Esophagus muscularis mucosa (tissue), 4 donors: ENCODE measurements around the gene PLEKHA5. TPM values are rescaled to one million over a fixed set of nuclear protein-coding genes. Genes with fewer than 3 reads are reported as not detected.

ENCODE experiments used
- DNase-seq: peaks from one replicate; pipeline ENCODE4 v3.0.0-alpha.2; 2017; ENCODE audit errors: extremely low spot score
- H3K27ac ChIP-seq, 4 donors: fragments of 200-600 bp; sonication (generic); replicated peaks in 1 of 4; 1 replicate in 3 of 4; 2 replicates in 1 of 4; pipeline ENCODE4 v1.5.1; 2016 to 2019; ENCODE audit warnings: mild to moderate bottlenecking in 1 of 4
- H3K27me3 ChIP-seq, 4 donors: fragments of 200-600 bp; sonication (generic); one replicate each; pipeline versions ENCODE4 v1.5.1 to v1.6.0; 2016 to 2019
- H3K36me3 ChIP-seq, 4 donors: fragments of 200-600 bp; sonication (generic); one replicate each; pipeline ENCODE4 v1.5.1; 2016 to 2019
- H3K4me1 ChIP-seq, 4 donors: fragments of 200-600 bp; sonication (generic); one replicate each; pipeline ENCODE4 v1.5.1; 2016 to 2019
- H3K4me3 ChIP-seq, 4 donors: fragments of 200-600 bp; sonication (generic); 1 replicate in 2 of 4; 2 replicates in 2 of 4; pipeline ENCODE4 v1.5.1; 2016 to 2019; ENCODE audit warnings: mild to moderate bottlenecking in 4 of 4, moderate library complexity in 1 of 4
- H3K9me3 ChIP-seq, 4 donors: fragments of 200-600 bp; sonication (generic); 1 replicate in 3 of 4; 2 replicates in 1 of 4; pipeline ENCODE4 v1.5.1; 2016 to 2019
- EP300 ChIP-seq: sonication (generic); formaldehyde crosslinking; IDR thresholded peaks from one replicate; pipeline ENCODE4 v1.6.1; 2017; ENCODE audit warnings: antibody characterized with exemption
- POLR2A ChIP-seq: fragments of 450-650 bp; IDR thresholded peaks from one replicate; pipeline ENCODE4 v1.6.1; 2017; ENCODE audit warnings: antibody characterized with exemption, moderate library complexity, mild to moderate bottlenecking, low read depth
- POLR2AphosphoS5 ChIP-seq, 2 donors: sonication (generic); formaldehyde crosslinking; IDR thresholded peaks; one replicate each; pipeline ENCODE4 v1.6.1; 2017; ENCODE audit warnings: antibody characterized with exemption in 2 of 2
- WGBS: methylation state at CpG from one replicate; pipeline ENCODE4 v1.1.5; 2018; 5-methylcytosine and 5-hydroxymethylcytosine counted together
- intact Hi-C: fragments of 100-400 bp; cut with DNase I; formaldehyde crosslinking; loops from one replicate; pipeline ENCODE4 v1.15.1; 2023
- total RNA-seq, 4 donors: library from RNA; depleted of rRNA; stranded (reverse); fragments of >200 nt; gene quantifications; one replicate each; pipeline versions ENCODE4 v1.1.0 to v1.2.1, GENCODE V29; 2016
- TF ChIP-seq, protein P1 (sequence below), 3 experiments: fragments of 200-600 bp in 2 of 3; fragments of 450-650 bp in 1 of 3; sonication (generic) in 2 of 3; IDR thresholded peaks; one replicate each; pipeline ENCODE4 v1.5.1; 2017 to 2019; ENCODE audit warnings: antibody characterized with exemption in 3 of 3, mild to moderate bottlenecking in 2 of 3, moderate library complexity in 1 of 3

The PLEKHA5 gene
- total RNA-seq, 4 donors from 2014 or later = 50.7 to 88.5 (median 58.6) TPM

DNA sequence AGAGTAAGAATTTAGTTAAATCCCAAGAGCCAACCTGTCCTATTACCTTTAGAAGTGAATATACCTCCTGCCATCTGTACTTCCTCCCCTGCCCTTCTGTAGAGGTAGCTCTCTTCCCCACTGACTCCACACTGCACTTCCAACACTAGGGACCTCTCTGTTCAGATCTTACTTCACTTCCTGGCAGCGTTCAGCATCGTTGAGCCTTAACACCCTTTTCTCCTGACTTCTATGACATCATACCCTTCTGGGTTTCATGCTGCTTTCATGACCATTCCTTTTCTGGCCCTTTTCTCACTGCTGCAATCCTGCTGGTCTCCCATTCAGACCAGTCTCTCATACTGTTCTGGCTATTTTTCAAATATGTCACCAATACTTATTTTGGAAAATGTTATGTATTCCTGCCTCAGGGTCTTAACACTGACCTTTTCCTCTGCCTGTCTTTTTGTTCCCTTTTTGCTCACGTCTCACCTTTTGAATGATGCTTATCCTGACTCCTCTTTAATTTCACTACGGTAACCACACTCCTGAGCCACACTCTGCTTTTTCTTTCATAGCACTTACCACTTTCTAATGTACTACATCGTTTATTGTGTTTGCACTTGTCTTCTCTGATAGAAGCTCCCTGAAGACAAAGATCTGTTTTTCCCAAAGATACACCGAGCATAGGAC is 67.6 kb downstream of the PLEKHA5 start:
- no peak for DNase-seq
- Histone ChIP-seq H3K4me3 (no peak overlapping the region), H3K4me1 (peaks cover 21 to 54% (median 44%) of the 10 kb centered on the region in 4 donors), H3K36me3 (no peaks in the 10 kb centered on the region), H3K27me3 (no peaks in the 10 kb centered on the region), H3K9me3 (no peaks in the 10 kb centered on the region), H3K27ac (no peak overlapping the region)
- 66% methylated on average over 6 of the region's 6 CpGs for WGBS
- intact Hi-C loops = loop anchor here (10.0 kb wide), 1 partner anchor 88 kb away; no protein-coding TSS in a partner anchor
- TF ChIP-seq POLR2AphosphoS5 (IDR thresholded peaks at IDR 0.05) (no peak), POLR2A (no peak), EP300 (no peak)
- TF ChIP-seq, protein P1, sequence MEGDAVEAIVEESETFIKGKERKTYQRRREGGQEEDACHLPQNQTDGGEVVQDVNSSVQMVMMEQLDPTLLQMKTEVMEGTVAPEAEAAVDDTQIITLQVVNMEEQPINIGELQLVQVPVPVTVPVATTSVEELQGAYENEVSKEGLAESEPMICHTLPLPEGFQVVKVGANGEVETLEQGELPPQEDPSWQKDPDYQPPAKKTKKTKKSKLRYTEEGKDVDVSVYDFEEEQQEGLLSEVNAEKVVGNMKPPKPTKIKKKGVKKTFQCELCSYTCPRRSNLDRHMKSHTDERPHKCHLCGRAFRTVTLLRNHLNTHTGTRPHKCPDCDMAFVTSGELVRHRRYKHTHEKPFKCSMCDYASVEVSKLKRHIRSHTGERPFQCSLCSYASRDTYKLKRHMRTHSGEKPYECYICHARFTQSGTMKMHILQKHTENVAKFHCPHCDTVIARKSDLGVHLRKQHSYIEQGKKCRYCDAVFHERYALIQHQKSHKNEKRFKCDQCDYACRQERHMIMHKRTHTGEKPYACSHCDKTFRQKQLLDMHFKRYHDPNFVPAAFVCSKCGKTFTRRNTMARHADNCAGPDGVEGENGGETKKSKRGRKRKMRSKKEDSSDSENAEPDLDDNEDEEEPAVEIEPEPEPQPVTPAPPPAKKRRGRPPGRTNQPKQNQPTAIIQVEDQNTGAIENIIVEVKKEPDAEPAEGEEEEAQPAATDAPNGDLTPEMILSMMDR (IDR thresholded peaks at IDR 0.05) = no peak

DNA sequence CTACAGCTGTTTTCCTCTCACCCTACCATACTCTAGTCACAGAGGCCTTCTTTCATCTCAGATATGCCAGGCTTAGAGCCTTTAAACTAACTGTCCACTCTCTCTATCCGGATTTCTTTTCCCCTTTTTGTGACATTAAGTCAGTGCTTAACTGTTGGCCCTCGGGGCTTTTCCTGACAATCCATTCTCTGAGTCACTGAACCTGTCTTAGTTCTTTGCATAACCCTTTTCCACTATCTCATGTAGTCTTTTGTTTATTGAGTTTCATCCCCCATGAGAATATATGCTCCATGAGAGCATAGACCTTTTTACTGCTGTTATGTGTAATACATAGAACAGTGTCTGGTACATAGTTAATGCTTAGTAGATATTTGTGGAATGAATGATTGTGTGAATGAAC is 68.7 kb downstream of the PLEKHA5 start:
- Histone ChIP-seq H3K27me3 (no peaks in the 10 kb centered on the region), H3K9me3 (no peaks in the 10 kb centered on the region), H3K4me1 (peaks cover 20 to 43% (median 35%) of the 10 kb centered on the region in 4 donors), H3K4me3 (no peak overlapping the region), H3K36me3 (no peaks in the 10 kb centered on the region), H3K27ac (no peak overlapping the region)
- intact Hi-C loops = loop anchor here (10.0 kb wide), 1 partner anchor 87 kb away; no protein-coding TSS in a partner anchor
- TF ChIP-seq, protein P1 (IDR thresholded peaks at IDR 0.05) = no peak
- no peak for TF ChIP-seq POLR2A
- TF ChIP-seq POLR2AphosphoS5 (IDR thresholded peaks at IDR 0.05) = no peak
- TF ChIP-seq EP300 = no peak
- 42% methylated on average over 2 of the region's 2 CpGs for WGBS
- no peak for DNase-seq

DNA sequence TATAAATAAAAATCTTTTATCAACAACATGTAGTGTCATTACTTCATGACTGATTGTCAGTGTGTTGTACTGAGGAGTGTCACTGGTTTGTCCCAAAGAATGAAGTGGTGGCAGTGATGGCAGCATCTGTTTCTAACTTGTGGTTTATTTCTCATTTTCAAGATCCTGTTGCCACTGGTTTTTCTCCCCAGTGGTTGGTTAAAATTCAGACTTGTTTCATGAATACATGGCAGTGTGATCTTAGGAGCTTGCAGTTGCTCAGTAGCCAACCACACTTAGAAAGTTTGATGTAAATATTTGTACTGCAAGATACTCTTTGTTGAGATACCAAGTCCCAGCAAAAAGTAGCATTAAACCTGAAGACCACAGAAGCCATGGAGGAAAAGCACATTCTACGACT is 69.8 kb downstream of the PLEKHA5 start:
- no peaks in the 10 kb centered on the region for H3K27me3 ChIP-seq
- H3K36me3 ChIP-seq = no peaks in the 10 kb centered on the region
- no peak for TF ChIP-seq EP300
- no peak for TF ChIP-seq POLR2AphosphoS5 (IDR thresholded peaks at IDR 0.05)
- TF ChIP-seq POLR2A = no peak
- TF ChIP-seq, protein P1 (IDR thresholded peaks at IDR 0.05) = no peak
- intact Hi-C loops = loop anchor here (10.0 kb wide), 1 partner anchor 85 kb away; no protein-coding TSS in a partner anchor
- WGBS = 91% methylated on average over 1 of the region's 1 CpG
- H3K4me1 ChIP-seq = peaks cover 20 to 48% (median 41%) of the 10 kb centered on the region in 4 donors
- DNase-seq = no peak
- no peak overlapping the region for H3K27ac ChIP-seq
- no peaks in the 10 kb centered on the region for H3K9me3 ChIP-seq
- H3K4me3 ChIP-seq = no peak overlapping the region

DNA sequence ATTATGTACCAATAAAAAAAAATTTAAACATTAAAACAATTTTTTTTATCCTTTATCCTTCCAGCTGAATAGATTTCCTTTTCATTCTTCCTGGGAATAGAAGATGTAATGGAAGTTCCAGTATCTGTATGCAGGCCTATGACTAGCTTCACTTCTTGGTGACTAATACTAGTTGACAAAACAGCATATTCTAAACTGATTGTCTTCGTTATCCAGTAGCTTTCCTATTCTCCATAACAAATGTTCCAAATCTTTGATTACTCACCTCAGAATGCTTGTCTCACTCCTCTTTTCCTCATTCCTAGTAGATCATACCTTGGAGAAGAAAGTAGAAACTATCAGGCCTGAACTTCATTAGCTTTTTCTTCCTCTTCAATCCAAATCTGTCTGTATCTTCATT is 70.7 kb downstream of the PLEKHA5 start:
- Histone ChIP-seq H3K9me3 (no peaks in the 10 kb centered on the region), H3K4me3 (no peak overlapping the region), H3K27ac (no peak overlapping the region), H3K4me1 (peaks cover 20 to 56% (median 49%) of the 10 kb centered on the region in 4 donors), H3K36me3 (no peaks in the 10 kb centered on the region), H3K27me3 (no peaks in the 10 kb centered on the region)
- intact Hi-C loops = no loop called here
- no peak for DNase-seq
- TF ChIP-seq EP300 (no peak), POLR2AphosphoS5 (IDR thresholded peaks at IDR 0.05) (no peak), POLR2A (no peak)
- TF ChIP-seq, protein P1 (IDR thresholded peaks at IDR 0.05) = no peak
- 89% methylated on average over 1 of the region's 1 CpG for WGBS
